Measurements from ENCODE around the gene TIAM2.

DNA sequence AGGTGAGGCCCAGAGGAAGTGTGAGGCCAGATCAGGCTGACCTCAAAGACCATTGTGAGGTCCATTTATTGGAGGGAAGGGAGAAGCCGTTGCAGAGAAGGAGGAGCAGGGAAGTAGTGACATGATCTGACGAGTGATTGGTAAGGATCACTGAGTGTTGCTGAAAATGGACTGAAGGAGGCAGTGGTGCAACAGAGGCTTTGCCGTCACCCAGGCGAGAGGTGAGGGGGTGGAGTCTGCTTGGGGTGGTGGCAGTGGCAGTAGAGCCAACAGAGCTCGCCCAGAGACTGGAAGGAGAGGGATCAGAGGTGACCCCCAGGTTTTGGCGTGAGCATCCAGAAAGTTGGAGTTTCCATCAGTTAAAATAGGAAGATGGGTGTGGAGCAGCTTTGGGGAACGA, 200.8 kb downstream of the TIAM2 start:
- TF ChIP-seq, protein P1, sequence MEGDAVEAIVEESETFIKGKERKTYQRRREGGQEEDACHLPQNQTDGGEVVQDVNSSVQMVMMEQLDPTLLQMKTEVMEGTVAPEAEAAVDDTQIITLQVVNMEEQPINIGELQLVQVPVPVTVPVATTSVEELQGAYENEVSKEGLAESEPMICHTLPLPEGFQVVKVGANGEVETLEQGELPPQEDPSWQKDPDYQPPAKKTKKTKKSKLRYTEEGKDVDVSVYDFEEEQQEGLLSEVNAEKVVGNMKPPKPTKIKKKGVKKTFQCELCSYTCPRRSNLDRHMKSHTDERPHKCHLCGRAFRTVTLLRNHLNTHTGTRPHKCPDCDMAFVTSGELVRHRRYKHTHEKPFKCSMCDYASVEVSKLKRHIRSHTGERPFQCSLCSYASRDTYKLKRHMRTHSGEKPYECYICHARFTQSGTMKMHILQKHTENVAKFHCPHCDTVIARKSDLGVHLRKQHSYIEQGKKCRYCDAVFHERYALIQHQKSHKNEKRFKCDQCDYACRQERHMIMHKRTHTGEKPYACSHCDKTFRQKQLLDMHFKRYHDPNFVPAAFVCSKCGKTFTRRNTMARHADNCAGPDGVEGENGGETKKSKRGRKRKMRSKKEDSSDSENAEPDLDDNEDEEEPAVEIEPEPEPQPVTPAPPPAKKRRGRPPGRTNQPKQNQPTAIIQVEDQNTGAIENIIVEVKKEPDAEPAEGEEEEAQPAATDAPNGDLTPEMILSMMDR (IDR thresholded peaks at IDR 0.05), result no peak
- TF ChIP-seq POLR2A (IDR thresholded peaks at IDR 0.05) (no peak), POLR2AphosphoS5 (IDR thresholded peaks at IDR 0.05) (no peak)

Measured in sigmoid colon (tissue), 4 donors.